OCI-LY7 (cell line): ENCODE data around the gene AGGF1. TPM values are rescaled to one million over a fixed set of nuclear protein-coding genes. Genes with fewer than 3 reads are reported as not detected.

Source experiments
- BruUV-seq: library from RNA; stranded (reverse); fragments of 400-500 nt; replicated peaks from 2 replicates; lab custom pipeline; 2021; lab: Mats Ljungman, UMichigan
- CTCF ChIA-PET: fragments of 300-600 bp; sonication (Branson Sonifier 250); formaldehyde crosslinking; loops from one replicate; lab custom pipeline; 2022; ENCODE audit warnings: antibody characterized with exemption; ENCODE audit not compliant: unreplicated experiment; lab: Charles Lee
- POLR2A ChIA-PET: fragments of 300-600 bp; sonication (Branson Sonifier 250); formaldehyde crosslinking; loops from one replicate; lab custom pipeline; 2022; ENCODE audit warnings: antibody characterized with exemption; lab: Charles Lee
- DNase-seq: peaks from one replicate; pipeline ENCODE4 v3.0.0-alpha.2; 2015; ENCODE audit warnings: low spot score
- H2AFZ ChIP-seq: fragments of 200-600 bp; sonication (generic), shearing (Covaris generic); 2 replicates; pipeline ENCODE4 v1.6.1; 2014; ENCODE audit warnings: mild to moderate bottlenecking, antibody characterized with exemption, low read length, moderate library complexity
- H3K27ac ChIP-seq: fragments of 200-600 bp; sonication (generic); 2 replicates; pipeline ENCODE4 v1.5.1; 2014; ENCODE audit warnings: mixed run types, low read depth, mild to moderate bottlenecking, moderate library complexity, low read length, inconsistent platforms; ENCODE audit not compliant: poor library complexity, severe bottlenecking
- H3K36me3 ChIP-seq: fragments of 200-600 bp; sonication (generic); 2 replicates; pipeline ENCODE4 v1.6.1; 2014; ENCODE audit warnings: mild to moderate bottlenecking, antibody characterized with exemption, low read length, moderate library complexity, mixed read lengths; ENCODE audit not compliant: insufficient read depth
- H3K4me1 ChIP-seq: fragments of 200-600 bp; sonication (generic); 2 replicates; pipeline ENCODE4 v1.5.1; 2014; ENCODE audit warnings: mild to moderate bottlenecking, low read length; ENCODE audit not compliant: insufficient read depth, poor library complexity, severe bottlenecking
- H3K4me2 ChIP-seq: fragments of 200-600 bp; sonication (generic); 2 replicates; pipeline ENCODE4 v1.6.1; 2014; ENCODE audit warnings: mild to moderate bottlenecking, low read length
- H3K4me3 ChIP-seq: fragments of 200-600 bp; sonication (generic); 2 replicates; pipeline ENCODE4 v1.5.1; 2014; ENCODE audit warnings: mild to moderate bottlenecking, low read depth, low read length; ENCODE audit not compliant: poor library complexity, severe bottlenecking
- H3K79me2 ChIP-seq: fragments of 200-600 bp; sonication (generic); 2 replicates; pipeline ENCODE4 v1.6.1; 2016; ENCODE audit warnings: low read depth, mild to moderate bottlenecking, low read length, moderate library complexity, mixed read lengths; ENCODE audit not compliant: insufficient read depth
- H3K9me2 ChIP-seq: fragments of 200-600 bp; sonication (generic); 2 replicates; pipeline ENCODE4 v1.6.1; 2016; ENCODE audit warnings: mild to moderate bottlenecking, low read length, mixed read lengths; ENCODE audit not compliant: insufficient read depth
- H3K9me3 ChIP-seq: fragments of 200-600 bp; sonication (generic); 2 replicates; pipeline ENCODE4 v1.6.1; 2014; ENCODE audit warnings: mild to moderate bottlenecking, mixed run types, low read length, mixed read lengths
- H4K20me1 ChIP-seq: fragments of 200-600 bp; sonication (generic); 2 replicates; pipeline ENCODE4 v1.6.1; 2014; ENCODE audit warnings: mild to moderate bottlenecking, antibody characterized with exemption, low read length, moderate library complexity, mixed read lengths; ENCODE audit not compliant: insufficient read depth
- CTCF ChIP-seq: fragments of 200-600 bp; sonication (generic); conservative IDR thresholded peaks from 2 replicates; pipeline ENCODE4 v1.5.1; 2014; ENCODE audit warnings: mild to moderate bottlenecking, antibody characterized with exemption, low read length, moderate library complexity, mixed read lengths
- EZH2phosphoT487 ChIP-seq: fragments of 200-600 bp; sonication (generic); IDR thresholded peaks from 2 replicates; pipeline ENCODE4 v1.6.1; 2018; ENCODE audit warnings: low read depth, borderline replicate concordance, mild to moderate bottlenecking, mixed run types, antibody characterized with exemption, low read length, moderate library complexity, mixed read lengths
- intact Hi-C: fragments of 100-400 bp; cut with micrococcal nuclease; formaldehyde crosslinking; loops from one replicate; pipeline ENCODE4 v1.10.0; 2022; ENCODE audit not compliant: unreplicated experiment
- total RNA-seq, 2 experiments: library from RNA; depleted of rRNA in 1 of 2; stranded (reverse); fragments of >200 nt in 1 of 2; shearing (Covaris generic) in 1 of 2; gene quantifications; 2 replicates each; pipeline ENCODE4 v1.2.3, GENCODE V29; 2014 to 2022

AGGF1 gene
- total RNA-seq, 2 experiments from 2014 or later: 18.5 to 33.6 TPM

- H4K20me1 ChIP-seq: no peaks in the 10 kb centered on the region
- no peak overlapping the region for H3K4me2 ChIP-seq
- no TSS peak for BruUV-seq
- no peaks in the 10 kb centered on the region for H3K79me2 ChIP-seq
- ChIA-PET POLR2A (interaction anchor here (0.7 kb wide), 1 partner anchor 278 kb away, joined by 3 read pairs; no protein-coding TSS in a partner anchor), CTCF (no interaction called here)
- no peak overlapping the region for H3K4me3 ChIP-seq
- no peaks in the 10 kb centered on the region for H3K9me2 ChIP-seq
- no peak overlapping the region for H3K27ac ChIP-seq
- intact Hi-C loops: no loop called here
- H2AFZ ChIP-seq: no peak overlapping the region
- H3K4me1 ChIP-seq: no peaks in the 10 kb centered on the region
- H3K36me3 ChIP-seq: peaks cover 93% of the 10 kb centered on the region
- TF ChIP-seq EZH2phosphoT487: no peak
- TF ChIP-seq CTCF: peak; percentile 65
- DNase-seq: peak; percentile 21
- peaks cover 11% of the 10 kb centered on the region; the same call in 1 of the 2 replicates for H3K9me3 ChIP-seq
These were observed 33.8 kb downstream of the AGGF1 start for GRCh38 chr5:77064040-77064439.

- CTCF ChIA-PET: no interaction called here
- Histone ChIP-seq H3K4me1 (no peaks in the 10 kb centered on the region), H3K36me3 (peaks cover 89% of the 10 kb centered on the region), H2AFZ (no peak overlapping the region), H3K4me2 (no peak overlapping the region), H3K9me2 (no peaks in the 10 kb centered on the region), H3K9me3 (peaks cover 11% of the 10 kb centered on the region; the same call in 1 of the 2 replicates), H4K20me1 (no peaks in the 10 kb centered on the region), H3K79me2 (no peaks in the 10 kb centered on the region), H3K4me3 (no peak overlapping the region), H3K27ac (no peak overlapping the region)
- intact Hi-C loops: no loop called here
- POLR2A ChIA-PET: interaction anchor here (0.6 to 1.2 kb wide), 2 partner anchors 12 to 238 kb away, joined by 3 to 5 read pairs; no protein-coding TSS in a partner anchor
- no peak for DNase-seq
- TF ChIP-seq EZH2phosphoT487 (no peak), CTCF (no peak)
- BruUV-seq: no TSS peak
These were observed 35.1 kb downstream of the AGGF1 start for GRCh38 chr5:77065256-77065655.

- no peak overlapping the region for H3K4me3 ChIP-seq
- H3K79me2 ChIP-seq: no peaks in the 10 kb centered on the region
- H4K20me1 ChIP-seq: no peaks in the 10 kb centered on the region
- H3K36me3 ChIP-seq: peaks cover 87% of the 10 kb centered on the region
- intact Hi-C loops: no loop called here
- no peak for DNase-seq
- H3K4me1 ChIP-seq: no peaks in the 10 kb centered on the region
- no peak overlapping the region for H3K27ac ChIP-seq
- CTCF ChIA-PET: no interaction called here
- H3K9me3 ChIP-seq: peaks cover 3% of the 10 kb centered on the region; the same call in 1 of the 2 replicates
- POLR2A ChIA-PET: interaction anchor here (0.6 to 1.2 kb wide), 2 partner anchors 13 to 88 kb away, joined by 3 to 5 read pairs; no protein-coding TSS in a partner anchor
- no peak overlapping the region for H2AFZ ChIP-seq
- BruUV-seq: no TSS peak
- TF ChIP-seq EZH2phosphoT487 (no peak), CTCF (no peak)
- H3K4me2 ChIP-seq: no peak overlapping the region
- H3K9me2 ChIP-seq: no peaks in the 10 kb centered on the region
These were observed 36.0 kb downstream of the AGGF1 start for GRCh38 chr5:77066184-77066583.
